SIG-M5 (cell line): ENCODE data around the gene FBLIM1.
"Not testable (repeated sequence)": the region's sequence is repeated elsewhere in the genome, so short reads cannot be mapped to it uniquely, and the experiment has no call there.

ENCODE experiments used
- DNase-seq: peaks from one replicate; lab custom pipeline; 2025; lab: John Stamatoyannopoulos, UW

FBLIM1 gene

GRCh38 chr1:15767941-15768340, 9.3 kb downstream of the FBLIM1 start:
- no peak for DNase-seq

- no peak for DNase-seq
Observed at GRCh38 chr1:15768388-15768787, 9.8 kb downstream of the FBLIM1 start.

GRCh38 chr1:15770313-15770962, 11.8 kb downstream of the FBLIM1 start:
- DNase-seq = no peak

GRCh38 chr1:15771836-15772515, 13.4 kb downstream of the FBLIM1 start:
- no peak for DNase-seq

- DNase-seq = no peak
Observed at GRCh38 chr1:15775706-15776105, 17.1 kb downstream of the FBLIM1 start.

GRCh38 chr1:15777909-15778707, 19.5 kb downstream of the FBLIM1 start:
- no peak for DNase-seq

GRCh38 chr1:15785683-15786082, 27.1 kb downstream of the FBLIM1 start:
- DNase-seq = no peak

- no peak for DNase-seq
Observed at GRCh38 chr1:15786581-15786980, 28.0 kb downstream of the FBLIM1 start.

- DNase-seq = no peak
Observed at GRCh38 chr1:15788624-15789301, 30.2 kb downstream of the FBLIM1 start.

GRCh38 chr1:15796086-15796462, 37.5 kb downstream of the FBLIM1 start:
- no peak for DNase-seq

- no peak for DNase-seq
Observed at GRCh38 chr1:15797614-15798390, 39.2 kb downstream of the FBLIM1 start.

GRCh38 chr1:15799004-15799867, 40.6 kb downstream of the FBLIM1 start:
- DNase-seq = no peak

GRCh38 chr1:15799928-15800835, 41.6 kb downstream of the FBLIM1 start:
- no peak for DNase-seq

GRCh38 chr1:15802234-15802965, 43.8 kb downstream of the FBLIM1 start:
- no peak for DNase-seq

- no peak for DNase-seq
Observed at GRCh38 chr1:15803380-15803779, 44.8 kb downstream of the FBLIM1 start.

GRCh38 chr1:15804060-15804459, 45.5 kb downstream of the FBLIM1 start:
- DNase-seq = no peak

- no peak for DNase-seq
Observed at GRCh38 chr1:15807121-15807520, 48.5 kb downstream of the FBLIM1 start.

- not testable (repeated sequence) for DNase-seq
Observed at GRCh38 chr1:15807549-15807948, 49.0 kb downstream of the FBLIM1 start, which contains the start of gene UQCRHL. UQCRHL (minus strand) TSS chr1:15807649; CDS start chr1:15807649, 0 bp downstream.

GRCh38 chr1:15808955-15809354, 50.4 kb downstream of the FBLIM1 start:
- no peak for DNase-seq
